HG02840 (cell line): ENCODE data around the gene DYRK4.

ENCODE experiments used
- ATAC-seq: cut with Tn5 transposase; IDR thresholded peaks from one replicate; pipeline ENCODE4 v1.9.1; 2021; ENCODE audit warnings: mild to moderate bottlenecking, moderate library complexity, moderate number of reproducible peaks; ENCODE audit not compliant: unreplicated experiment, low FRiP score

The DYRK4 gene

GRCh38 chr12:4609071-4609470 is 47.1 kb downstream of the DYRK4 start:
- ATAC-seq: no peak

- ATAC-seq: no peak
Observed at GRCh38 chr12:4610481-4610880, 48.5 kb downstream of the DYRK4 start.

DNA sequence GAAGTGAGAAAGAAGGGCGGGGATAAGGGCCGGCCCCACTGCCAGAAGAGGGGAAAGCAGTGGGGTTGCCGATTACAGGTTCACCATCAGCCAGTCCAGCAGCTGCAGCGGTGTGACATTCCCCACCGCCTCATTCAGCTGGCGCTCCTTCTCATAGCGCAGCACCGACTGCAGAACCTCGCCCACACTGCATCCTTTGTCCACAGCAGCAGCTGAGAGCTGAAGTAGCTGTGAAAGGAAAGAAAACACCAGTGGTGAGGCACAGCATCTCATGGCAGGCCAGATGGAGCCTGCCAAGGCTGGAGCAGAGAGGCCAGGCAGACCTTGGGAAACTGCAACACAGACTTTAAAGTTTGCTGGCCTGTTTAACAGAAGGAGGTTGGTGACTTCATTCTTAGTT is 53.7 kb downstream of the DYRK4 start:
- ATAC-seq: no peak

- no peak for ATAC-seq
Observed at GRCh38 chr12:4621511-4621910, 59.5 kb downstream of the DYRK4 start.

DNA sequence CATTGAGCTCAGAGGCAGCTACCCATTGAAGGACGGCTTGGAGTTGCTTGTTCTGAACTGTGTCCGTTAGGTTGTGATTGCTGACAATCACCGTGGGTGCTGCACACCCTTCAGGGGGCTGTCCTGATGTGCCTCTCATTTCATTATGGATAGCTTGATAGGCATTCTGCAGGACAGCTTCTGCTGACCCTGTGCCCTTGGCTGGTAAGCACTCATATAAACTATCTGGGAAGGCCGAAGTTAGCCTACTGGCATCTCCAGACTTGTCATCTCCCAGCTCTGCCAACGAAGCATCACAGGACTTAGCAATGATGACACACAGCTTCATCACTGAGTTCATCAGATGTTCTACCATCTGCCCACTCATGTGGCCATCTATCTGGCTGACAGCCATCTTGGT is 64.5 kb downstream of the DYRK4 start:
- no peak for ATAC-seq

DNA sequence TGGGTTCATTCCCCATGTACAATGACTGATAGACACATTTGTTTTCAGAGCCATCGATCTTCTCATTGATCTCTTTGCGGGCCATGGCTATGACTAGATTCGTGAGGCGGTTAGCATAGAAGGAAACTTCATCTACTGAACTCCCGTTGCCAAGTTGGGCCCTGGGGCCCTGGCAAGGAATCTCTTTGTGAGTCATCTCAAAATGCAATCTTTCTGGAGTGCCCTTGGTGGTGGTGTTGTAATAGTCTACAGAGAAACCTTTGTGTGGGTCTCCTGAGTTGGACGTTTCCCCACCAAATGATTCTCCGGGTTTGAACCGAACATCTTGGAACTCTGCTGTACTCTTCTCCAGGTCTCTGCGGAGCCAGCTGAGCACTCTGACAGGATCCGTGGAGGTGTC is 66.4 kb downstream of the DYRK4 start:
- no peak for ATAC-seq

GRCh38 chr12:4630262-4630661 is 68.3 kb downstream of the DYRK4 start:
- no peak for ATAC-seq

- ATAC-seq: no peak
Observed at GRCh38 chr12:4643747-4644146, 81.7 kb downstream of the DYRK4 start.

- no peak for ATAC-seq
Observed at GRCh38 chr12:4645023-4645422, 83.0 kb downstream of the DYRK4 start.

DNA sequence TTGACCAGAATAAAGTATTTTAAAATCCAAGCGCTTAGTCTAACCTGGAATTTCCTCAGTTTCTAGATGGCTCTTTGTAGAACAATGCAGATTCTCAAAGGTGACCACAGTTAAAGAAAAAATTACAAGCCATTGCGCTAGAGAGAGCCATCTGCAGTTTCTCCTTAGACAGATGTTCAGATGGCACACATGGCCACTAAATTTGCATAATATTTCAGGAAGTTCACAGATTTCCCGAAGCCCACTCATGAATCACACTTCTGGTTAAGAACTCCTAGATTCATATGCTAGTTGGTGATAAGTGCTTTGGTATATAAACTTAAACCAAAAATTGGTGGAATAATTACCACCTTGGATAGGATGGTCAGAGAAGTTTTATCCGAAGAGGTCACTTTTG is 86.1 kb downstream of the DYRK4 start:
- peak; percentile 20 for ATAC-seq

GRCh38 chr12:4648501-4649357 is 86.7 kb downstream of the DYRK4 start, which contains the start of the genes AKAP3 and NDUFA9:
AKAP3 (minus strand) TSS chr12:4649051; CDS start chr12:4638196, 10,855 bp downstream.
NDUFA9 (plus strand) TSS chr12:4649114; CDS start chr12:4649127, 13 bp downstream.
- peak; percentile 88 for ATAC-seq

DNA sequence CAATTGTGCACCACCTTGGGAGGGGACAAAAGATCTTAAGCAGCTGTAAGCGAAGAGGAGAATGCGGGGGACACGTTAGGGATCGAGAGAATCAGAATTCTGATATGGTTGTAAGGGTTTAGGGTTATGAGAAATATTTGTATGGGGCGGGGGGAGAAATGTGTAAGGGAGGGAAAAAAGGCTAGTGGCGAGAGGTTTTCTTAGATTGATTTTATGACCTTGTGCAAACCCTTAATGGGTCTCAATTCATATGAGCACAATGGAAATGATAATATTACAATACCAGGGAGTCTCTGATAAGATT is 87.3 kb downstream of the DYRK4 start:
- no peak for ATAC-seq

- no peak for ATAC-seq
Observed at GRCh38 chr12:4653257-4653656, 91.2 kb downstream of the DYRK4 start.

- no peak for ATAC-seq
Observed at GRCh38 chr12:4653691-4654090, 91.7 kb downstream of the DYRK4 start.
